K562 (cell line): Measurements from ENCODE around the gene HTR4. TPM values are rescaled to one million over a fixed set of nuclear protein-coding genes. Genes with fewer than 3 reads are reported as not detected.

ENCODE experiments used
- ATAC-seq: fragments of 200-7000 bp; cut with Tn5 transposase; 3 replicates; pipeline ENCODE4 v1.9.1; 2020; ENCODE audit warnings: moderate library complexity
- BruUV-seq: library from RNA; stranded (reverse); fragments of 400-500 nt; replicated peaks from 2 replicates; lab custom pipeline; 2021; lab: Mats Ljungman, UMichigan
- CTCF ChIA-PET: fragments of 300-600 bp; formaldehyde crosslinking; extraction: SDS; loops from one replicate; lab custom pipeline; 2021; ENCODE audit warnings: low intra/inter-chr PET ratio; lab: Yijun Ruan, JAX
- POLR2A ChIA-PET: fragments of 300-600, 350-650 bp; sonication (Branson Sonifier 250); formaldehyde crosslinking; extraction: SDS; loops from one replicate; lab custom pipeline; 2021; ENCODE audit warnings: antibody characterized with exemption, inconsistent platforms; lab: Yijun Ruan, JAX
- DNase-seq, 4 experiments: peaks; one replicate each; pipeline versions ENCODE4 v3.0.0 to v3.0.0-alpha.2; 2011 to 2018; ENCODE audit warnings: low spot score in 3 of 4, mixed read lengths in 3 of 4; ENCODE audit errors: extremely low read depth in 1 of 4
- FAIRE-seq: peaks from 2 replicates; lab custom pipeline; 2011; peaks lifted over from hg19 to GRCh38; lab: Jason Lieb, UNC
- H2AFZ ChIP-seq: 2 replicates; pipeline ENCODE4 v1.6.0; 2011; ENCODE audit warnings: low read depth, low read length, control low read depth, inconsistent platforms
- H3K27ac ChIP-seq: fragments of 200-600 bp; 3 replicates; pipeline ENCODE4 v1.8.0; 2011; ENCODE audit warnings: low read depth, mild to moderate bottlenecking, control low read depth, inconsistent platforms, low read length, moderate library complexity, mixed read lengths; ENCODE audit errors: extremely low read depth
- H3K27me3 ChIP-seq, 2 experiments: fragments of 300-600 bp in 1 of 2; 2 replicates in 1 of 2; 3 replicates in 1 of 2; pipeline versions ENCODE4 v1.6.0 to v1.8.0; 2011; ENCODE audit warnings: inconsistent platforms in 2 of 2, low read length in 2 of 2, mild to moderate bottlenecking in 1 of 2, mixed read lengths in 1 of 2, moderate library complexity in 1 of 2; ENCODE audit not compliant: control insufficient read depth in 2 of 2, insufficient read depth in 2 of 2
- H3K36me3 ChIP-seq: fragments of 300-600 bp; 3 replicates; pipeline ENCODE4 v1.8.0; 2011; ENCODE audit warnings: mild to moderate bottlenecking, low read length, inconsistent platforms; ENCODE audit not compliant: control insufficient read depth, insufficient read depth
- H3K4me1 ChIP-seq, 2 experiments: fragments of 200-600 bp in 1 of 2; replicated peaks in 1 of 2; 2 replicates in 1 of 2; 3 replicates in 1 of 2; pipeline versions ENCODE4 v1.5.1 to v1.8.0; 2011; ENCODE audit warnings: inconsistent platforms in 2 of 2, low read length in 2 of 2, mild to moderate bottlenecking in 1 of 2, mixed read lengths in 1 of 2, moderate library complexity in 1 of 2; ENCODE audit not compliant: control insufficient read depth in 2 of 2, insufficient read depth in 2 of 2
- H3K4me2 ChIP-seq: 2 replicates; pipeline ENCODE4 v1.6.1; 2011; ENCODE audit warnings: low read length, control low read depth, inconsistent platforms, mixed read lengths; ENCODE audit not compliant: insufficient read depth
- H3K4me3 ChIP-seq: fragments of 200-600 bp; sonication (generic), shearing (Covaris generic); 2 replicates; pipeline ENCODE4 v1.5.1; 2016; ENCODE audit warnings: control low read depth, inconsistent platforms
- H3K79me2 ChIP-seq: fragments of 200-600 bp; 3 replicates; pipeline ENCODE4 v1.8.0; 2011; ENCODE audit warnings: low read length, inconsistent platforms; ENCODE audit not compliant: control insufficient read depth, insufficient read depth
- H3K9ac ChIP-seq, 2 experiments: 2 replicates each; pipeline versions ENCODE4 v1.6.0 to v1.6.1; 2011; ENCODE audit warnings: low read depth in 2 of 2, low read length in 2 of 2, control low read depth in 1 of 2, inconsistent platforms in 1 of 2, mild to moderate bottlenecking in 1 of 2, mixed read lengths in 1 of 2; ENCODE audit not compliant: insufficient read depth in 1 of 2
- H3K9me1 ChIP-seq: one replicate; pipeline ENCODE4 v1.6.0; 2011; ENCODE audit warnings: inconsistent platforms, mild to moderate bottlenecking, low read length, moderate library complexity; ENCODE audit not compliant: control insufficient read depth, insufficient read depth
- H3K9me3 ChIP-seq: replicated peaks from 2 replicates; pipeline ENCODE4 v1.5.1; 2011; ENCODE audit warnings: low read depth, low read length, inconsistent platforms; ENCODE audit not compliant: control insufficient read depth, insufficient read depth
- H4K20me1 ChIP-seq: replicated peaks from 2 replicates; pipeline ENCODE4 v1.6.1; 2011; ENCODE audit warnings: low read length, inconsistent platforms, mixed read lengths; ENCODE audit not compliant: control insufficient read depth, insufficient read depth
- AFF1 ChIP-seq, 2 experiments: fragments of 450-650 bp; IDR thresholded peaks; 2 replicates each; pipeline ENCODE4 v1.6.1; 2018; ENCODE audit warnings: mild to moderate bottlenecking in 2 of 2, low read depth in 1 of 2; ENCODE audit not compliant: partially characterized antibody in 2 of 2
- CEBPG ChIP-seq, 3 experiments: fragments of 200-800 bp in 1 of 3; sonication (Bioruptor generic) in 1 of 3; sonication (generic) in 1 of 3; formaldehyde crosslinking in 1 of 3; IDR thresholded peaks in 2 of 3; conservative IDR thresholded peaks in 1 of 3; 2 replicates each; pipeline versions ENCODE4 v1.6.1 to v1.8.0; 2016 to 2022; ENCODE audit warnings: missing compliant biosample characterization in 2 of 3, missing genetic modification characterization in 2 of 3, mild to moderate bottlenecking in 1 of 3, missing genetic modification reagents in 1 of 3
- ELF1 ChIP-seq: fragments of 200-800 bp; sonication (Bioruptor generic); IDR thresholded peaks from 2 replicates; pipeline ENCODE4 v1.6.1; 2016; ENCODE audit warnings: missing genetic modification characterization, missing compliant biosample characterization
- HCFC1 ChIP-seq: IDR thresholded peaks from 2 replicates; pipeline ENCODE4 v1.6.1; 2012; ENCODE audit warnings: low read depth, low read length, improper control_type of control experiment
- HDAC2 ChIP-seq: fragments of 450-650 bp; IDR thresholded peaks from 2 replicates; pipeline ENCODE4 v1.6.1; 2016; ENCODE audit warnings: mild to moderate bottlenecking
- HOXB6 ChIP-seq: fragments of 250-450 bp; sonication (Bioruptor Pico); IDR thresholded peaks from 2 replicates; pipeline ENCODE4 v1.5.1; 2022; ENCODE audit warnings: mild to moderate bottlenecking, borderline replicate concordance
- MITF ChIP-seq: IDR thresholded peaks from 2 replicates; pipeline ENCODE4 v1.6.1; 2014; ENCODE audit warnings: antibody characterized with exemption
- PBX2 ChIP-seq, 2 experiments: IDR thresholded peaks in 1 of 2; conservative IDR thresholded peaks in 1 of 2; 2 replicates each; pipeline ENCODE4 v1.6.1; 2016; ENCODE audit warnings: low read depth in 2 of 2, mild to moderate bottlenecking in 1 of 2, missing compliant biosample characterization in 1 of 2, missing genetic modification characterization in 1 of 2, moderate library complexity in 1 of 2
- POLR2AphosphoS5 ChIP-seq: IDR thresholded peaks from 2 replicates; pipeline ENCODE4 v1.6.1; 2011; ENCODE audit warnings: mild to moderate bottlenecking, low read depth, low read length, moderate library complexity; ENCODE audit not compliant: control insufficient read depth, insufficient read depth
- SREBF1 ChIP-seq: fragments of 150-350 bp; IDR thresholded peaks from 2 replicates; pipeline ENCODE4 v1.6.1; 2014; ENCODE audit warnings: antibody characterized with exemption, low read depth, low read length, borderline replicate concordance
- TCFL5 ChIP-seq: fragments of 250-450 bp; sonication (Bioruptor Pico); conservative IDR thresholded peaks from 2 replicates; pipeline ENCODE4 v1.6.1; 2021; ENCODE audit warnings: mild to moderate bottlenecking, moderate library complexity, matching md5 sums
- ZNF184 ChIP-seq: sonication (generic); formaldehyde crosslinking; IDR thresholded peaks from 2 replicates; pipeline ENCODE4 v1.5.0; 2020; ENCODE audit warnings: missing genetic modification reagents
- WGBS: fragments of 100-300 bp; shearing (Covaris generic); methylation state at CpG from one replicate; pipeline ENCODE4 v1.1.6; 2016; ENCODE audit warnings: low coverage, mixed read lengths; ENCODE audit not compliant: insufficient coverage; ENCODE audit errors: missing lambda C conversion rate; 5-methylcytosine and 5-hydroxymethylcytosine counted together
- in situ Hi-C: fragments of 300-500 bp; cut with MboI; formaldehyde crosslinking; loops from 4 replicates; pipeline ENCODE4 v1.15.0; 2018; ENCODE audit warnings: inconsistent platforms, mixed read lengths
- intact Hi-C: fragments of 100-400 bp; cut with micrococcal nuclease; formaldehyde crosslinking; loops from 2 replicates; pipeline ENCODE4 v1.14.2; 2022
- polyA plus RNA-seq, 8 experiments: library from polyadenylated mRNA; depleted of rRNA in 4 of 8; stranded (reverse) in 5 of 8; unstranded in 3 of 8; fragments of >200 nt; fragmentation: Nextera tagmentation in 2 of 8; fragmentation: Illumina TruSeq in 1 of 8; extraction: Ambion mirVana in 2 of 8; extraction: Trizol in 1 of 8; gene quantifications; 2 replicates each; pipeline versions ENCODE4 v1.2.1 to v1.2.3, GENCODE V29; 2011 to 2014; ENCODE audit warnings: inconsistent platforms in 1 of 8, missing spikeins in 1 of 8
- total RNA-seq, 7 experiments: library from RNA; depleted of rRNA in 6 of 7; stranded (reverse); fragments of >200 nt in 6 of 7; fragmentation: Illumina TruSeq in 2 of 7; extraction: Trizol in 2 of 7; gene quantifications; 2 replicates each; pipeline versions ENCODE4 v1.2.1 to v1.2.3, GENCODE V29; 2011 to 2021; ENCODE audit warnings: low replicate concordance in 1 of 7

Gene HTR4
- total and polyA plus RNA-seq, 9 of the 15 experiments (the other 6 are each of a cell fraction or from before 2014, with no cell fraction given): 0.13 TPM; not detected in 8

GRCh38 chr5:148623101-148623500 lies 31.2 kb downstream of the HTR4 start:
- no peak overlapping the region for H3K4me2 ChIP-seq
- no peaks in the 10 kb centered on the region for H3K79me2 ChIP-seq
- 14% methylated on average over 2 of the region's 2 CpGs for WGBS
- ChIA-PET POLR2A (no interaction called here), CTCF (no interaction called here)
- FAIRE-seq (no peak), DNase-seq (no peak), ATAC-seq (no peak)
- in situ Hi-C loops: no loop called here
- peaks cover 0 to 16% of the 10 kb centered on the region in 2 experiments; a peak in 2 of 5 replicates for H3K4me1 ChIP-seq
- no peaks in the 10 kb centered on the region for H3K27me3 ChIP-seq
- no TSS peak for BruUV-seq
- no peak overlapping the region for H3K9ac ChIP-seq
- H3K9me1 ChIP-seq: no peaks in the 10 kb centered on the region
- no peaks in the 10 kb centered on the region for H3K36me3 ChIP-seq
- intact Hi-C loops: loop anchor here (2.0 kb wide), 1 partner anchor 16 kb away; no protein-coding TSS in a partner anchor
- no peak overlapping the region for H3K4me3 ChIP-seq
- no peak overlapping the region for H3K27ac ChIP-seq
- H4K20me1 ChIP-seq: no peaks in the 10 kb centered on the region
- H3K9me3 ChIP-seq: no peaks in the 10 kb centered on the region
- H2AFZ ChIP-seq: 0 out of 2 replicates have a peak overlapping the region, but pooled peaks have one; percentile 6
- TF ChIP-seq PBX2 (CRISPR knock-in tag; IDR thresholded peaks at IDR 0.05; ENCODE audit: low read depth) (no peak), PBX2 (tag; conservative IDR thresholded peaks at IDR 0.05; ENCODE audit: low read depth) (no peak), SREBF1 (no peak), POLR2AphosphoS5 (no peak), HDAC2 (no peak), HCFC1 (no peak), ELF1 (tag) (no peak), AFF1 (IDR thresholded peaks at IDR 0.05; ENCODE audit: low read depth in 1 of 2, partially characterized antibody in 2 of 2) (no peak), HOXB6 (CRISPR knock-in tag) (no peak), MITF (no peak), TCFL5 (no peak), ZNF184 (CRISPR knock-in tag) (no peak), CEBPG (CRISPR knock-in tag; IDR thresholded peaks at IDR 0.05) (no peak), CEBPG (tag; conservative IDR thresholded peaks at IDR 0.05 in 1 of 2, IDR thresholded peaks at IDR 0.05 in 1 of 2) (0 out of 4 replicates have a peak, but pooled peaks of 1 of the 2 experiments have one; percentile 31)
